Activated CD8-positive, alpha-beta T cell treated with anti-CD3 and anti-CD28 coated beads, Interleukin-2, amount 10 ng/mL, durations not matched to agents 7 days and 5 days (primary cell): ENCODE results near the gene KCNK10. TPM values are rescaled to one million over a fixed set of nuclear protein-coding genes. Genes with fewer than 3 reads are reported as not detected.

ENCODE experiments used
- ATAC-seq: fragments of 150-1000 bp; cut with Tn5 transposase; one replicate; pipeline ENCODE4 v1.10.0; 2021; ENCODE audit warnings: moderate library complexity
- CTCF ChIA-PET: fragments of 350-600 bp; sonication (Branson Sonifier 250); formaldehyde crosslinking; loops from one replicate; lab custom pipeline; 2021; ENCODE audit warnings: antibody characterized with exemption; lab: Charles Lee
- POLR2A ChIA-PET: fragments of 350-600 bp; sonication (Branson Sonifier 250); formaldehyde crosslinking; loops from one replicate; lab custom pipeline; 2021; ENCODE audit warnings: antibody characterized with exemption; lab: Charles Lee
- DNase-seq: peaks from one replicate; pipeline ENCODE4 v3.0.0-alpha.2; 2020
- H3K27ac Mint-ChIP-seq: one replicate; pipeline ENCODE4 v1.8.0; 2021; ENCODE audit warnings: mild to moderate bottlenecking, mixed read lengths
- H3K27me3 Mint-ChIP-seq: one replicate; pipeline ENCODE4 v1.8.0; 2021; ENCODE audit warnings: low read depth, mixed read lengths
- H3K36me3 Mint-ChIP-seq: one replicate; pipeline ENCODE4 v1.8.0; 2021; ENCODE audit warnings: low read depth, mixed read lengths
- H3K4me1 Mint-ChIP-seq: one replicate; pipeline ENCODE4 v1.8.0; 2021; ENCODE audit warnings: low read depth, mixed read lengths
- H3K4me3 Mint-ChIP-seq: one replicate; pipeline ENCODE4 v1.8.0; 2021; ENCODE audit warnings: mild to moderate bottlenecking, mixed read lengths
- H3K9me3 Mint-ChIP-seq: one replicate; pipeline ENCODE4 v1.8.0; 2022; ENCODE audit warnings: mixed read lengths; ENCODE audit not compliant: insufficient read depth
- total RNA-seq, 2 experiments: library from RNA; stranded (reverse); gene quantifications; one replicate each; pipeline ENCODE4 v1.2.3, GENCODE V29; 2021

The KCNK10 gene
- not detected for total RNA-seq

DNA sequence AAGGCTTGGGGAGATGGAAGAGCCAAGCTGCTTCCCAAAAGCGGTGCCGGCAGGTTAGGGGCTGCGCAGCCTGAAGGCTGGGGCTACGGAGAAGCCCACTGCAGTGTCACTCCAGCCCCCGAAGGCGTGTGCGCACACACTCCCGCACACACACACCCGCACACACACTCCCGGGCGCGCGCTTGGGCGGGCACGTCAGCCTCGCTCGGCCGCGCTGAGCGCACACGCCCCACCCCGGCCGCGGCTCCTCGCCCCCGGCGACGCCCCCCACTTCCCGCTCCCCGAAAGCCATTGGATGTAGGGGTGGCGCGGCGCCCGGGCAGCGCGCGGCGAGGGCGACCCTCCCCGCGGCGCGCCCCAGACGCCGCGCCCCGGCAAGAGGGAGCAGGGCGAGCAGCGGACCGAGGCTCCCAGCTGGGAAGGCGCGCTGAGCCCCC, at the start of gene KCNK10:
KCNK10 (minus strand) TSS at position 184 of the 437 bp plus-strand sequence. CDS start 471 bp downstream, outside the sequence.
- H3K4me1 Mint-ChIP-seq = peaks cover 8% of the 10 kb centered on the region
- peak; percentile 44 for ATAC-seq
- CTCF ChIA-PET = no interaction called here
- no peak within 1 kb of the TSS for H3K27ac Mint-ChIP-seq
- no peaks in the 10 kb centered on the region for H3K9me3 Mint-ChIP-seq
- no peak for DNase-seq
- no peaks in the 10 kb centered on the region for H3K36me3 Mint-ChIP-seq
- H3K4me3 Mint-ChIP-seq = peak within 1 kb of the TSS; percentile 57
- POLR2A ChIA-PET = no interaction called here
- H3K27me3 Mint-ChIP-seq = peaks cover 43% of the 10 kb centered on the region

DNA sequence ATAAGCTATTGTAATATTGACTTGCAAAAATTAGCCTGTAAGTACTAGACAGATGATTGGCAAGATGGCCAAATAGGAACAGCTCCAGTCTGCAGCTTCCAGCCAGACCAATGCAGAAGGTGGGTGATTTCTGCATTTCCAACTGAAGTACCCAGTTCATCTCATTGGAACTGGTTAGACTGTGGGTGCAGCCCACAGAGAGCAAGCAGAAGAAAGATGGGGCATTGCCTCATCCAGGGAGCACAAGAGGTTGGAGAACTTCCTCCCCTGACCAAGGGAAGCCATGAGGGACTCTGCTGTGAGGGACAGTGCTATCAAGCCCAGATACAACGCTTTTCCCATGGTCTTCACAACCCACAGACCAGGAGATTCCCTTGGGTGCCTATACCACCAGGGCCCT, 46.4 kb upstream of the KCNK10 start:
- no peaks in the 10 kb centered on the region for H3K4me1 Mint-ChIP-seq
- no peak for ATAC-seq
- no peaks in the 10 kb centered on the region for H3K36me3 Mint-ChIP-seq
- no peak overlapping the region for H3K4me3 Mint-ChIP-seq
- no peak overlapping the region for H3K27ac Mint-ChIP-seq
- DNase-seq = no peak
- POLR2A ChIA-PET = no interaction called here
- peaks cover 24% of the 10 kb centered on the region for H3K27me3 Mint-ChIP-seq
- CTCF ChIA-PET = no interaction called here
- no peaks in the 10 kb centered on the region for H3K9me3 Mint-ChIP-seq

GRCh38 chr14:88364710-88365413, 41.8 kb upstream of the KCNK10 start:
- POLR2A ChIA-PET = no interaction called here
- Mint-ChIP-seq H3K27ac (no peak overlapping the region), H3K4me1 (no peaks in the 10 kb centered on the region), H3K27me3 (peaks cover 9% of the 10 kb centered on the region), H3K9me3 (no peaks in the 10 kb centered on the region), H3K4me3 (no peak overlapping the region), H3K36me3 (no peaks in the 10 kb centered on the region)
- DNase-seq (no peak), ATAC-seq (no peak)
- CTCF ChIA-PET = no interaction called here

DNA sequence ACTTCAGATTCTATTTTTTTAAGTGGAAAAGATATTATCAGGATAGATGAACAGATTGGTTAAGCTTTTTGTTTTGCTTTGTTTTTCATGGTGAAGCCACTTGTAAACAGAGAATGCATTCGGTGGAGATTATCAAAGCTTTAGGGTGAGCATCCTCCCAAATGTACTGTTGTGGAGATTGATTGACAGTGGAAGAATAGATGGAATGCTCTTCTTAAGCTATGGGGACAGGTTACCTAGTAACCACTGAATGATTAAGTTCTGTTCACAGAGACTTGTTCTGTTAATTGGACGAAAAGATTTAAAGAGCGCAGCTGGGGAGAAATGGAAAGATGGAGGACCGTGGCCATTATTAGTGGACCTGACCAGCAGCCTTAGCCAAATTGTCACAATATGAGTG, 40.6 kb upstream of the KCNK10 start:
- Mint-ChIP-seq H3K36me3 (no peaks in the 10 kb centered on the region), H3K27me3 (peaks cover 8% of the 10 kb centered on the region), H3K9me3 (no peaks in the 10 kb centered on the region), H3K27ac (no peak overlapping the region), H3K4me1 (no peaks in the 10 kb centered on the region), H3K4me3 (no peak overlapping the region)
- ChIA-PET CTCF (no interaction called here), POLR2A (no interaction called here)
- DNase-seq (no peak), ATAC-seq (no peak)

- ATAC-seq = no peak
- H3K27ac Mint-ChIP-seq = no peak overlapping the region
- no peak overlapping the region for H3K4me3 Mint-ChIP-seq
- DNase-seq = no peak
- no peaks in the 10 kb centered on the region for H3K36me3 Mint-ChIP-seq
- POLR2A ChIA-PET = no interaction called here
- H3K9me3 Mint-ChIP-seq = no peaks in the 10 kb centered on the region
- CTCF ChIA-PET = no interaction called here
- peaks cover 3% of the 10 kb centered on the region for H3K27me3 Mint-ChIP-seq
- no peaks in the 10 kb centered on the region for H3K4me1 Mint-ChIP-seq
Measured at GRCh38 chr14:88359500-88359899, 36.4 kb upstream of the KCNK10 start.

- Mint-ChIP-seq H3K27ac (no peak overlapping the region), H3K4me1 (no peaks in the 10 kb centered on the region), H3K27me3 (no peaks in the 10 kb centered on the region), H3K9me3 (no peaks in the 10 kb centered on the region), H3K36me3 (no peaks in the 10 kb centered on the region), H3K4me3 (no peak overlapping the region)
- ChIA-PET POLR2A (no interaction called here), CTCF (no interaction called here)
- ATAC-seq (no peak), DNase-seq (no peak)
Measured at GRCh38 chr14:88354358-88354757, 31.3 kb upstream of the KCNK10 start.

DNA sequence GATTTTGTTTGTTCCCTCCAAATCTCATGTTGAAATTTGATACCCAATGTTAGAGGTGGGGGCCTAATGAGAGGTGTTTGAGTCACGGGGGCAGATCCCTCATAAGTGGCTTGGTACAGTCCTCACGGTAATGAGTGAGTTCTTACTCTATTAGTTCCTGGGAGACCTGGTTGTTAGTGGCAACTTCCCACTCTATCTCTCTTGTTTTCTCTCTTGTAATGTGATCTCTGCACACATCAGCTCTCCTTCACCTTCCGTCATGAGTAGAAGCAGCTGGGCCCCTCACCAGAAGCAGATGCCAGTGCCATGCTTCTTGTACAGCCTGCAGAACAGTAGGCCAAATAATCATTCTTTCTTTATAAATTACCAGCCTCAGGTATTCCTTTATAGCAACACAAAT, 29.6 kb upstream of the KCNK10 start:
- CTCF ChIA-PET = interaction anchor here (1.5 kb wide), 1 partner anchor 163 kb away, joined by 3 read pairs; no protein-coding TSS in a partner anchor
- ATAC-seq (no peak), DNase-seq (no peak)
- H3K4me3 Mint-ChIP-seq = no peak overlapping the region
- H3K27ac Mint-ChIP-seq = no peak overlapping the region
- H3K27me3 Mint-ChIP-seq = no peaks in the 10 kb centered on the region
- H3K4me1 Mint-ChIP-seq = no peaks in the 10 kb centered on the region
- H3K9me3 Mint-ChIP-seq = no peaks in the 10 kb centered on the region
- POLR2A ChIA-PET = no interaction called here
- no peaks in the 10 kb centered on the region for H3K36me3 Mint-ChIP-seq

DNA sequence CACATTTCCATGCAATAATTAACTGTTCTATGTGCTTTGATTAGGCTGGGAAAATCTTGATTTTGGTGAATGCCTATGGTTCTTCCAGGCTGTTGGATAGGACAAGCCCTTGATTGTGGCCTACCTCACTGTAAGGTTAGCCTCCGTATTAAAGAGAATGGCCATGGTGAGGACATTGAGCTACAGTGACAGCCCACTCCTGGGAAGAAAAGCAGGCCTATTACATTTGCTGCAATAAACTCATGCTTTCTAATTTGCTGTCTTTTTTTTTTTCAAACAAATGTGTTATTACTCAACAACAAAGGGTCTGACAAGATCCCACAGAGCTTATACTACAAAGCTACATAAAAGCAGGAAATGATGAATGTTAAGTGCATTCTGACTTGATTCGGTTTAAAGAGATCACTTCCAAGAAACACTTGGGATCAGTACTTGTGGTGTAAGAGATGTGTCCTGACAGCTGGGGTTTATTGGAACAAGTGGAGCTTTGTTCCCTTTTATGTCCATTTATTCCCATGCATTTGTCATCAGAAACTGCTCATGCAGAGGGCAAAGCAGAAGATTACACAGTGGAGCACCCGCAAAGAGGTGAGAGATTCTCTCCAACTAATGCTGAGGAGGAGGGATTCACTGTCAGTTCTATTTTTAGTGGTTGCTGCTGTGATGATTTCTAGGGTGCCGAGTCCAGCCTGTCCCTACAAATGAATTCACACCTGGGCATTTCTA, 29.1 kb upstream of the KCNK10 start:
- CTCF ChIA-PET = interaction anchor here (1.5 kb wide), 1 partner anchor 163 kb away, joined by 3 read pairs; no protein-coding TSS in a partner anchor
- ATAC-seq = no peak
- POLR2A ChIA-PET = no interaction called here
- Mint-ChIP-seq H3K27me3 (no peaks in the 10 kb centered on the region), H3K4me3 (no peak overlapping the region), H3K9me3 (no peaks in the 10 kb centered on the region), H3K36me3 (no peaks in the 10 kb centered on the region), H3K4me1 (no peaks in the 10 kb centered on the region), H3K27ac (no peak overlapping the region)
- DNase-seq = no peak

DNA sequence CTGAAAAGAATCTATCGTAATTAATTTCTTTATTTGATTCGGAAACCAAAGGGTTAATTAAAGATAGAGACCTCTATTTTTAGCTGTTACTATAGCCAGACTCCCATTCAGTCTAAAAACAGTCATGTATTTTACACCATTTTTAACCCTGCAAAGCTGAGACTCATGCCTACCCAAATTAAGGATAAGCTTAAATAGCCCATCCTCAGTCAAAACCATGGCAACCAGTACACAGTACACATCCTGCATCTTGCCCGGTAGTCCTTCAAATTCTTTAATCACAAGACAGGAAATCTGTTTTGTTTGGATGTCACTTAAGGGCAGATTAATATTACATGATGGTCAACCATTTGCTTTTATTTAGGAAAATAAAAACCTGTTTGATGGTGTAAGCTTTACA, 25.5 kb upstream of the KCNK10 start:
- no peaks in the 10 kb centered on the region for H3K36me3 Mint-ChIP-seq
- DNase-seq (no peak), ATAC-seq (no peak)
- H3K4me1 Mint-ChIP-seq = no peaks in the 10 kb centered on the region
- no peak overlapping the region for H3K27ac Mint-ChIP-seq
- no peaks in the 10 kb centered on the region for H3K9me3 Mint-ChIP-seq
- ChIA-PET POLR2A (no interaction called here), CTCF (no interaction called here)
- H3K4me3 Mint-ChIP-seq = no peak overlapping the region
- no peaks in the 10 kb centered on the region for H3K27me3 Mint-ChIP-seq

- Mint-ChIP-seq H3K27ac (no peak overlapping the region), H3K27me3 (no peaks in the 10 kb centered on the region), H3K36me3 (no peaks in the 10 kb centered on the region), H3K4me1 (no peaks in the 10 kb centered on the region), H3K4me3 (no peak overlapping the region), H3K9me3 (no peaks in the 10 kb centered on the region)
- ChIA-PET POLR2A (no interaction called here), CTCF (interaction anchor here (1.8 kb wide), 1 partner anchor 157 kb away, joined by 5 read pairs; no protein-coding TSS in a partner anchor)
- DNase-seq (no peak), ATAC-seq (no peak)
Measured at GRCh38 chr14:88346048-88346639, 23.1 kb upstream of the KCNK10 start.

- Mint-ChIP-seq H3K4me3 (no peak overlapping the region), H3K36me3 (no peaks in the 10 kb centered on the region), H3K27ac (no peak overlapping the region), H3K27me3 (peaks cover 2% of the 10 kb centered on the region), H3K9me3 (no peaks in the 10 kb centered on the region), H3K4me1 (no peaks in the 10 kb centered on the region)
- POLR2A ChIA-PET = no interaction called here
- CTCF ChIA-PET = no interaction called here
- ATAC-seq (no peak), DNase-seq (no peak)
Measured at GRCh38 chr14:88342980-88343379, 19.9 kb upstream of the KCNK10 start.

GRCh38 chr14:88340357-88340756, 17.3 kb upstream of the KCNK10 start:
- POLR2A ChIA-PET = no interaction called here
- CTCF ChIA-PET = no interaction called here
- DNase-seq = no peak

More at GRCh38 chr14:88340357-88340756, 17.3 kb upstream of the KCNK10 start:
- Mint-ChIP-seq H3K36me3 (no peaks in the 10 kb centered on the region), H3K27me3 (peaks cover 5% of the 10 kb centered on the region), H3K4me3 (no peak overlapping the region), H3K4me1 (no peaks in the 10 kb centered on the region), H3K9me3 (no peaks in the 10 kb centered on the region), H3K27ac (no peak overlapping the region)
- ATAC-seq = no peak
